ENCODE measurements around the gene TMEM43.

The TMEM43 gene

GRCh38 chr3:14132120-14132519 lies 7.3 kb downstream of the TMEM43 start:
- Histone ChIP-seq H4K8ac (ENCODE audit: low read depth, low read length) (no peak overlapping the region), H3K79me1 (ENCODE audit: low read length) (no peaks in the 10 kb centered on the region), H3K4me3 (ENCODE audit: low read depth, low read length) (no peak overlapping the region), H4K91ac (ENCODE audit: low read depth, low read length) (no peak overlapping the region), H3K36me3 (ENCODE audit: control insufficient read depth in 1 of 2, insufficient read depth in 2 of 2, low read length in 2 of 2) (peaks cover 67 to 80% of the 10 kb centered on the region in 2 experiments), H3K27me3 (ENCODE audit: insufficient read depth, low read length) (no peaks in the 10 kb centered on the region), H3K14ac (ENCODE audit: low read length) (no peak overlapping the region), H3K9me3 (ENCODE audit: insufficient read depth, low read depth, low read length) (peaks cover 3% of the 10 kb centered on the region), H2BK120ac (ENCODE audit: insufficient read depth, low read length, poor library complexity) (no peak overlapping the region), H2AK5ac (ENCODE audit: low read length) (no peak overlapping the region), H3K18ac (ENCODE audit: low read length) (no peak overlapping the region), H3K4ac (ENCODE audit: low read depth, low read length) (no peak overlapping the region), H3K23ac (ENCODE audit: low read length) (no peak overlapping the region), H3K4me2 (ENCODE audit: low read length) (no peak overlapping the region), H3K4me1 (ENCODE audit: control insufficient read depth in 1 of 2, insufficient read depth in 2 of 2, low read length in 2 of 2) (no peaks in the 10 kb centered on the region), H3K9ac (ENCODE audit: low read length) (no peak overlapping the region), H3K79me2 (ENCODE audit: control insufficient read depth, insufficient read depth, low read length, poor library complexity) (no peaks in the 10 kb centered on the region), H4K12ac (ENCODE audit: low read depth, low read length) (no peak overlapping the region), H2BK5ac (ENCODE audit: low read depth, low read length, poor library complexity) (no peak overlapping the region), H2AFZ (ENCODE audit: insufficient read depth, low read length, poor library complexity) (no peak overlapping the region), H3K27ac (ENCODE audit: low read depth, low read length) (no peak overlapping the region), H2BK12ac (ENCODE audit: low read length) (no peak overlapping the region)
- DNase-seq = no peak
- no CpG with 5 or more reads among the region's 8 CpGs for WGBS (ENCODE audit: extremely low coverage, insufficient coverage, insufficient read length)

GRCh38 chr3:14132689-14133088 lies 7.8 kb downstream of the TMEM43 start:
- no peaks in the 10 kb centered on the region for H3K27me3 ChIP-seq (ENCODE audit: insufficient read depth, low read length)
- H4K91ac ChIP-seq (ENCODE audit: low read depth, low read length) = no peak overlapping the region
- no peak overlapping the region for H2BK12ac ChIP-seq (ENCODE audit: low read length)
- no CpG with 5 or more reads among the region's 6 CpGs for WGBS (ENCODE audit: extremely low coverage, insufficient coverage, insufficient read length)
- no peak overlapping the region for H3K27ac ChIP-seq (ENCODE audit: low read depth, low read length)
- no peak overlapping the region for H2AFZ ChIP-seq (ENCODE audit: insufficient read depth, low read length, poor library complexity)
- H3K36me3 ChIP-seq (ENCODE audit: control insufficient read depth in 1 of 2, insufficient read depth in 2 of 2, low read length in 2 of 2) = peaks cover 66 to 79% of the 10 kb centered on the region in 2 experiments
- no peak overlapping the region for H2BK5ac ChIP-seq (ENCODE audit: low read depth, low read length, poor library complexity)
- H3K4me3 ChIP-seq (ENCODE audit: low read depth, low read length) = no peak overlapping the region
- no peak overlapping the region for H3K23ac ChIP-seq (ENCODE audit: low read length)
- H3K4me1 ChIP-seq (ENCODE audit: control insufficient read depth in 1 of 2, insufficient read depth in 2 of 2, low read length in 2 of 2) = no peaks in the 10 kb centered on the region
- no peaks in the 10 kb centered on the region for H3K79me2 ChIP-seq (ENCODE audit: control insufficient read depth, insufficient read depth, low read length, poor library complexity)
- no peak overlapping the region for H3K18ac ChIP-seq (ENCODE audit: low read length)
- H2BK120ac ChIP-seq (ENCODE audit: insufficient read depth, low read length, poor library complexity) = no peak overlapping the region
- peaks cover 3% of the 10 kb centered on the region for H3K9me3 ChIP-seq (ENCODE audit: insufficient read depth, low read depth, low read length)
- H3K9ac ChIP-seq (ENCODE audit: low read length) = no peak overlapping the region
- H2AK5ac ChIP-seq (ENCODE audit: low read length) = no peak overlapping the region
- no peak overlapping the region for H3K4me2 ChIP-seq (ENCODE audit: low read length)
- no peaks in the 10 kb centered on the region for H3K79me1 ChIP-seq (ENCODE audit: low read length)
- no peak overlapping the region for H3K14ac ChIP-seq (ENCODE audit: low read length)
- H4K8ac ChIP-seq (ENCODE audit: low read depth, low read length) = no peak overlapping the region
- DNase-seq = no peak
- no peak overlapping the region for H4K12ac ChIP-seq (ENCODE audit: low read depth, low read length)
- no peak overlapping the region for H3K4ac ChIP-seq (ENCODE audit: low read depth, low read length)

GRCh38 chr3:14133188-14133800 lies 8.4 kb downstream of the TMEM43 start:
- WGBS (ENCODE audit: extremely low coverage, insufficient coverage, insufficient read length) = no CpG with 5 or more reads among the region's 10 CpGs
- Histone ChIP-seq H3K27ac (ENCODE audit: low read depth, low read length) (no peak overlapping the region), H4K12ac (ENCODE audit: low read depth, low read length) (no peak overlapping the region), H2BK120ac (ENCODE audit: insufficient read depth, low read length, poor library complexity) (no peak overlapping the region), H3K9ac (ENCODE audit: low read length) (no peak overlapping the region), H2AFZ (ENCODE audit: insufficient read depth, low read length, poor library complexity) (no peak overlapping the region), H3K4me1 (ENCODE audit: control insufficient read depth in 1 of 2, insufficient read depth in 2 of 2, low read length in 2 of 2) (no peaks in the 10 kb centered on the region), H4K8ac (ENCODE audit: low read depth, low read length) (no peak overlapping the region), H3K79me1 (ENCODE audit: low read length) (no peaks in the 10 kb centered on the region), H3K27me3 (ENCODE audit: insufficient read depth, low read length) (no peaks in the 10 kb centered on the region), H3K18ac (ENCODE audit: low read length) (no peak overlapping the region), H3K4ac (ENCODE audit: low read depth, low read length) (no peak overlapping the region), H3K4me3 (ENCODE audit: low read depth, low read length) (no peak overlapping the region), H3K36me3 (ENCODE audit: control insufficient read depth in 1 of 2, insufficient read depth in 2 of 2, low read length in 2 of 2) (peaks cover 63 to 79% of the 10 kb centered on the region in 2 experiments), H2AK5ac (ENCODE audit: low read length) (no peak overlapping the region), H3K23ac (ENCODE audit: low read length) (no peak overlapping the region), H2BK5ac (ENCODE audit: low read depth, low read length, poor library complexity) (no peak overlapping the region), H3K9me3 (ENCODE audit: insufficient read depth, low read depth, low read length) (peaks cover 2% of the 10 kb centered on the region), H4K91ac (ENCODE audit: low read depth, low read length) (no peak overlapping the region), H3K14ac (ENCODE audit: low read length) (no peak overlapping the region), H3K79me2 (ENCODE audit: control insufficient read depth, insufficient read depth, low read length, poor library complexity) (no peaks in the 10 kb centered on the region), H3K4me2 (ENCODE audit: low read length) (no peak overlapping the region), H2BK12ac (ENCODE audit: low read length) (no peak overlapping the region)
- no peak for DNase-seq

- H2AK5ac ChIP-seq (ENCODE audit: low read length) = no peak overlapping the region
- H3K79me2 ChIP-seq (ENCODE audit: control insufficient read depth, insufficient read depth, low read length, poor library complexity) = no peaks in the 10 kb centered on the region
- no peaks in the 10 kb centered on the region for H3K4me1 ChIP-seq (ENCODE audit: control insufficient read depth in 1 of 2, insufficient read depth in 2 of 2, low read length in 2 of 2)
- no peak overlapping the region for H3K4me3 ChIP-seq (ENCODE audit: low read depth, low read length)
- H4K91ac ChIP-seq (ENCODE audit: low read depth, low read length) = no peak overlapping the region
- H3K14ac ChIP-seq (ENCODE audit: low read length) = no peak overlapping the region
- H4K12ac ChIP-seq (ENCODE audit: low read depth, low read length) = no peak overlapping the region
- H3K79me1 ChIP-seq (ENCODE audit: low read length) = no peaks in the 10 kb centered on the region
- WGBS (ENCODE audit: extremely low coverage, insufficient coverage, insufficient read length) = no CpG with 5 or more reads among the region's 5 CpGs
- H2AFZ ChIP-seq (ENCODE audit: insufficient read depth, low read length, poor library complexity) = no peak overlapping the region
- DNase-seq = no peak
- H4K8ac ChIP-seq (ENCODE audit: low read depth, low read length) = no peak overlapping the region
- H2BK120ac ChIP-seq (ENCODE audit: insufficient read depth, low read length, poor library complexity) = no peak overlapping the region
- H3K23ac ChIP-seq (ENCODE audit: low read length) = no peak overlapping the region
- no peaks in the 10 kb centered on the region for H3K27me3 ChIP-seq (ENCODE audit: insufficient read depth, low read length)
- H2BK5ac ChIP-seq (ENCODE audit: low read depth, low read length, poor library complexity) = no peak overlapping the region
- H3K4ac ChIP-seq (ENCODE audit: low read depth, low read length) = no peak overlapping the region
- H3K36me3 ChIP-seq (ENCODE audit: control insufficient read depth in 1 of 2, insufficient read depth in 2 of 2, low read length in 2 of 2) = peaks cover 67 to 85% of the 10 kb centered on the region in 2 experiments
- no peak overlapping the region for H3K9ac ChIP-seq (ENCODE audit: low read length)
- H2BK12ac ChIP-seq (ENCODE audit: low read length) = no peak overlapping the region
- H3K18ac ChIP-seq (ENCODE audit: low read length) = no peak overlapping the region
- H3K4me2 ChIP-seq (ENCODE audit: low read length) = no peak overlapping the region
- H3K27ac ChIP-seq (ENCODE audit: low read depth, low read length) = no peak overlapping the region
- peaks cover 2% of the 10 kb centered on the region for H3K9me3 ChIP-seq (ENCODE audit: insufficient read depth, low read depth, low read length)
Observed at GRCh38 chr3:14133876-14134275, 9.0 kb downstream of the TMEM43 start.
